ENCODE results near the gene LPA. TPM values are rescaled to one million over a fixed set of nuclear protein-coding genes. Genes with fewer than 3 reads are reported as not detected.
"Not testable (repeated sequence)": the region's sequence is repeated elsewhere in the genome, so short reads cannot be mapped to it uniquely, and the experiment has no call there.

Gene LPA
- total RNA-seq, 2 donors from 2014 or later = not detected

DNA sequence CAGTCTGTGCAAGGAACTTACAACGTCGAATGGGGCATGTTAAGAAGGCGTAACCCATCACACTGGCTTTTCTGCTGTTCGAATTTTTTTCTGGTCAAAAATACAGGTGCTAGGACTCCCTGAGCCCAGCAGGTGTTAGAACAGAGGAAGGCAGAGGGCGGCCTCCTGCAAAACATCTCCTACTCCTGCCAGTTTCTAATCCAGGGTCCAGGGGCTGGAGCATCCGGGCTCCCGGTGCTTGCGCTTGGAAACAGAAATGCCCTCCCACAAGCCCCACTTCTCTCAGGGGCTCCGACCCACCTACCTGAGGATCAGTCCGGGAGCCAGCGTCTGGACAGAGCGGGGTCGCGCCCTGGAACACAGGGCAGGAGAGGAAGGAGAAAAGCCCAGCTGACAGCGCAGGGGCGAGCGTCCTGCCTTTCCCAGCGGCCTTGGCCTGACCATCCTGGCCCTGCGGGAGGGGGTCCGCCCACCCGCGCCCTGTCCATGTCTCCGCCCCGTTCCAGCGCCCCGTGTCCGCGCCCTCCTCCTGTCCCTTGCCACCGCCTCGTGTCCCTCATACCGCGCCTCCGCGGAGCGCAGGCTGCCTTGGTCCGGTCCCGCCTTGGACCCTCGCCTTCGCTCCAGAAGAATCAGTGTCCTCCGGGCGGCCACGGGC lies 14.8 kb upstream of the LPA start:
- Histone ChIP-seq H3K27me3 (no peaks in the 10 kb centered on the region), H3K4me1 (peaks cover 0 to 6% of the 10 kb centered on the region in 2 donors), H3K36me3 (no peaks in the 10 kb centered on the region), H3K27ac (no peak overlapping the region), H3K9me3 (peaks cover 0 to 2% of the 10 kb centered on the region in 2 donors), H3K4me3 (no peak overlapping the region)
- TF ChIP-seq, protein P1, sequence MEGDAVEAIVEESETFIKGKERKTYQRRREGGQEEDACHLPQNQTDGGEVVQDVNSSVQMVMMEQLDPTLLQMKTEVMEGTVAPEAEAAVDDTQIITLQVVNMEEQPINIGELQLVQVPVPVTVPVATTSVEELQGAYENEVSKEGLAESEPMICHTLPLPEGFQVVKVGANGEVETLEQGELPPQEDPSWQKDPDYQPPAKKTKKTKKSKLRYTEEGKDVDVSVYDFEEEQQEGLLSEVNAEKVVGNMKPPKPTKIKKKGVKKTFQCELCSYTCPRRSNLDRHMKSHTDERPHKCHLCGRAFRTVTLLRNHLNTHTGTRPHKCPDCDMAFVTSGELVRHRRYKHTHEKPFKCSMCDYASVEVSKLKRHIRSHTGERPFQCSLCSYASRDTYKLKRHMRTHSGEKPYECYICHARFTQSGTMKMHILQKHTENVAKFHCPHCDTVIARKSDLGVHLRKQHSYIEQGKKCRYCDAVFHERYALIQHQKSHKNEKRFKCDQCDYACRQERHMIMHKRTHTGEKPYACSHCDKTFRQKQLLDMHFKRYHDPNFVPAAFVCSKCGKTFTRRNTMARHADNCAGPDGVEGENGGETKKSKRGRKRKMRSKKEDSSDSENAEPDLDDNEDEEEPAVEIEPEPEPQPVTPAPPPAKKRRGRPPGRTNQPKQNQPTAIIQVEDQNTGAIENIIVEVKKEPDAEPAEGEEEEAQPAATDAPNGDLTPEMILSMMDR (IDR thresholded peaks at IDR 0.05) = no peak
- DNase-seq (ENCODE audit: low spot score) = no peak

DNA sequence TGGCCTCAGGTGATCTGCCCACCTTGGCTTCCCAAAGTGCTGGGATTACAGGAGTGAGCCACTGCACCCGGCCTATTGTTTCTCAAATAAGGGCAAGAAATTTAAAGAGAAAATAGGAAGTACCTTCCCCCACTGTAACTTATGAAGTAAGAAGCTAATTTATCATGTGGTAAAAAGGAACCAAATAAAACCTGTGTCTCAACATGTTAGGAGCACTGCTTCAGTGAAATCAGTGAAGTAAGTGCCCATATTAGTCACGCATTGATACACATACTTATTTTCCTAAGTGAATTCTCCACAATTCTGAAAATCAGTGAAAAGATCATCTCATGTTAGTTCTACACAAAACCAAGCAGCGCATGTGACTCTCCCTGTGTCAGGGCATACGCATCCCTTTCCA lies 14.2 kb upstream of the LPA start:
- peaks cover 0 to 6% of the 10 kb centered on the region in 2 donors for H3K4me1 ChIP-seq
- peaks cover 0 to 8% of the 10 kb centered on the region in 2 donors for H3K9me3 ChIP-seq
- TF ChIP-seq, protein P1 (IDR thresholded peaks at IDR 0.05) = no peak
- H3K4me3 ChIP-seq = no peak overlapping the region
- no peak overlapping the region for H3K27ac ChIP-seq
- no peaks in the 10 kb centered on the region for H3K36me3 ChIP-seq
- DNase-seq (ENCODE audit: low spot score) = no peak
- no peaks in the 10 kb centered on the region for H3K27me3 ChIP-seq

DNA sequence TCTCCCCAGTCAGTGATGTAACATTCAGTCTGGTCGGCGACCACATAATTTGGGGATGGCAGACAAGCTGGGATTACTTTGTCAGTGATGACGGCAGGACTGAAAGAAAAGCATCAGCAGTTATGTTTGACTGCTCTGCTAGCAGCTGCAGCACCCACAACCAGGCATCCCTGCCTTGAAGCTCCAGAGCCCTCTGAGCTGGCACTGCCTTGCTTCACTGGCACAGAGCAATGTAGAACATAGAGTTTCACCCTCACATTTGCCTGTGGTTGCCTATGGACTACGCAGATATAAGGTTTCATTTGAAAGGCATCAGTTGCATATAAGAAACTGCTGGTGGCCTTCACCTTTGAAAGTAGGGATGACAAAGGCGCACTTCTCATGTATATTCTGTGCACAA lies 12.3 kb upstream of the LPA start:
- H3K4me1 ChIP-seq; H3K36me3 ChIP-seq; H3K27me3 ChIP-seq; H3K4me3 ChIP-seq; H3K27ac ChIP-seq; DNase-seq (ENCODE audit: low spot score): not testable (repeated sequence)
- peaks cover 0 to 19% of the 10 kb centered on the region in 2 donors for H3K9me3 ChIP-seq

DNA sequence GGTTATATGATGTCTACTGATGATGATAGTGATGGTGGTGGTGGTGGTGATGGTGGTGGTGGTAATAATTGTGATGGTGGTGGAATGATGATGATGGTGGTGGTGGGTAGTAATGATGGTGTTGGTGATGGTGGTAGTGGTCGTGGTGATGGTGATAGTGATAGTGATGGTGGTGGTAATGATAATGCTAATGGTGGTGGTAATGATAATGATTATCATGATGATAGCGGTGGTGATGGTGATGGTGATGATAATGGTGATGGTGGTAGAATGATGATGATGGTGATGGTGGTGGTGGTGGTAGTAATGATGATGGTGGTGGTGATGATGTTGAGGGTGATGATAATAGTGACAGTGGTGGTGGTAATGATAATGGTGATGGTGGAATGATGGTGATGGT lies 4.5 kb upstream of the LPA start:
- Histone ChIP-seq H3K36me3 (no peaks in the 10 kb centered on the region), H3K4me3 (no peak overlapping the region), H3K9me3 (peaks cover 0 to 14% of the 10 kb centered on the region in 2 donors), H3K27ac (no peak overlapping the region), H3K4me1 (no peaks in the 10 kb centered on the region), H3K27me3 (no peaks in the 10 kb centered on the region)
- TF ChIP-seq, protein P1 (IDR thresholded peaks at IDR 0.05) = no peak
- no peak for DNase-seq (ENCODE audit: low spot score)

DNA sequence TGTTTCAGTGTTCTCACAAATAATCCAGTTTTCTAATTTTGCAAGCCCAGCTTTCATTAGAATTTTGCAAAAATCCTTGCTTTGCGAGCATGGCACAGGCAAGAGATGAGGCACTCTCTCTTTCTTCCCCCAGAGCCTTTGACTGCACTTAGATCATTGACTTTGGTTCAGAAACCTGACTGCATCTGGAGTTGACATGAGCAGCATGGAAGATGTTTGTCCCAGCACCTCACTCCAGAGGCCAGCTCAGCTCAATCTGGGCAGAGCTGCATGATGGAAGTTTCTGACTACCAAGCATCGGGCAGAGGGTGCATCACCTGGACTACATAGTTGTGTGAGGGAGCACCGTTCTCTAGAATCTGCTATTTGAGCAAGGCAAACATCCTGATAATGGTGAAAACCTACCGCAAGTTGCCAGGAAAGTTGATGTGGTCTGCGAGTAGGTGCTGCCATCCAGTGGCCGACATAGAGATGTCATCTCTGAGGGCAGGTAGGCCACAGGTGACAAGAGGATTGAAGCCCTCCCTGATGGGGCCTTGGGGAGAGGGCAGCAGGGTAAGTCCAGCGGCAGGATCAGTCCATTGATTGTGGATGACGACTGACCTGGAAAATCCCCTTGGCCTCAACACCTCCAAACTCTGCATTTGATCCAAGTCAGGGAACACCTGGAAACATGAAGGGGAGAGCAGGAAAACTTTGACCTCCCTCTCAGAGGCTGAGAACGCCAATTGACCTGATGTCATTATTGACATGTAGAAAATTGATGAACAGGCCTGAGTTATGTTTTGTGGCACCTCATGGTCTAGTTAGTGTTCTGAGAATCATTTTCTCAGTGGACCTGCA lies 3.8 kb upstream of the LPA start:
- H3K4me3 ChIP-seq = no peak overlapping the region
- peaks cover 0 to 7% of the 10 kb centered on the region in 2 donors for H3K9me3 ChIP-seq
- H3K36me3 ChIP-seq = no peaks in the 10 kb centered on the region
- no peaks in the 10 kb centered on the region for H3K27me3 ChIP-seq
- H3K27ac ChIP-seq = no peak overlapping the region
- H3K4me1 ChIP-seq = no peaks in the 10 kb centered on the region
- no peak for DNase-seq (ENCODE audit: low spot score)
- TF ChIP-seq, protein P1 (IDR thresholded peaks at IDR 0.05) = peak in 1 of 2 donors; percentile 16

DNA sequence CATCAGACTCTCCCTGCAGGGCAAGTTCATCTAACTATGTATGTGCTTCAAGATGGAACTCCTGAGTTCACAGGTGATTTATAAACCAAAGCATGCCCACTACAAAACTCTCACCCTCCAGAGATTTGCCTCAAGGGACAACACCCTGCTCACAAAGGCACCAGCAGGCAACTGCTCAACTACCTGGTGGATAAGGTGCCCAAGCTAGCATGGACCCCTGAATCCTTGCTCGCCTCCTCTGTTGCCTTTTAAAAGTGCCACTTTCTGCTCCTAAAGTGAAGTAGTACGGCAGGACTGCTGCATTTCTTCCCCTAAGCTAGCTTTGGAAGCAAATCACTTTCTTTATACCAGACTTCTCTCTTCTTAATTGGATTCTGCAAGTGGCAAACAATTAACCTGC lies 1.2 kb downstream of the LPA start:
- Histone ChIP-seq H3K4me1 (no peaks in the 10 kb centered on the region), H3K27me3 (no peaks in the 10 kb centered on the region), H3K36me3 (no peaks in the 10 kb centered on the region), H3K9me3 (no peaks in the 10 kb centered on the region), H3K4me3 (no peak overlapping the region), H3K27ac (no peak overlapping the region)
- DNase-seq (ENCODE audit: low spot score) = no peak
- TF ChIP-seq, protein P1 (IDR thresholded peaks at IDR 0.05) = no peak

All from right atrium auricular region (tissue), 2 donors.